HG02759 (cell line): ENCODE measurements around the gene SLC25A15.
"Not testable (repeated sequence)": the region's sequence is repeated elsewhere in the genome, so short reads cannot be mapped to it uniquely, and the experiment has no call there.

Experiments used
- ATAC-seq: cut with Tn5 transposase; IDR thresholded peaks from one replicate; pipeline ENCODE4 v1.9.1; 2021; ENCODE audit warnings: mild to moderate bottlenecking, moderate library complexity; ENCODE audit not compliant: unreplicated experiment

SLC25A15 gene

DNA sequence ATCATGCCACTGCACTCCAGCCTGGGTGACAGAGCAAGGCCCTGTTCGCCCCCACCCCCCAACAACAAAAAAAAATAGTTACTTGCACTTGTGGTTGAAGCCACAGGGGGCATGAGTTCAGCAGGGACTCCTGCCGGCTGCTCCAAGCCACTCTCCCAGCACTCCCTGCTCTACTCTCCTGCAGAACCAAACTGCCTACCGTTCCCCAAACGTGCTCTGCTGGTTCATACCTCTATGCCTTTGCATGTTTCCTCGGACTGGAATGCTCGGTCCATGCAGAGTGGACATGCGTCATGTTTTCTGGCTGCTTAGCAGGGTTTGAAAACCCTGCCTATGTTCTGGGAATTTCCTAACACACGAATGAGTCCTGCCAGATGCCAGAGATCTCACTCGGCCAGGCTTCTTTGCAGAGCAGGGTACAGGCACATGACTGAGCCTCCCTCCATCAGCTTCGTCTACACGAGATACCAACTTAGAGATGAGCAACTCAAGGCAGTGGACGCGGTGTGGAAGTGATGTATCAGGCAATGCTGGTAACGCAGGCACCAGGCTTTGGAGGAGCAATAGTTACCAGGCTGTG is 8.5 kb upstream of the SLC25A15 start:
- ATAC-seq = no peak

DNA sequence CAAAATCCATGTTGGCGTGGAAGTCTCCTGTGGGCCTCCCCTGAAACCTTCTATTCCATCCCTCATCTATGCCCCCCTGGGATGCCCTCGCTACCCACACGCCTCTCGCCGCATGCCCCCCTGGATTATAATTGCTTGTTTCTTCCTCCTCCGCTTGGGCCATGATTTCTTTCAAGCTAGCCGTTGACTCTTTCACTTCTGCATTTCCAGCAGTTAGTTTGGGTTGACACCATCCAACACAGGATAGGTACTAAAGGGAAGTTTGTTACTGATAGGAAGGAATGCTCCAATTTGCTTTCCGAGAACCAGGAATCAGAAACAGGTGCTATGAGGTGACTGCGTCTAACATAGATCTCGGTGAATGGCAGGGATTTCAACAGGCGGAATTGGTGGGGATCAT is 7.7 kb upstream of the SLC25A15 start:
- ATAC-seq = no peak

DNA sequence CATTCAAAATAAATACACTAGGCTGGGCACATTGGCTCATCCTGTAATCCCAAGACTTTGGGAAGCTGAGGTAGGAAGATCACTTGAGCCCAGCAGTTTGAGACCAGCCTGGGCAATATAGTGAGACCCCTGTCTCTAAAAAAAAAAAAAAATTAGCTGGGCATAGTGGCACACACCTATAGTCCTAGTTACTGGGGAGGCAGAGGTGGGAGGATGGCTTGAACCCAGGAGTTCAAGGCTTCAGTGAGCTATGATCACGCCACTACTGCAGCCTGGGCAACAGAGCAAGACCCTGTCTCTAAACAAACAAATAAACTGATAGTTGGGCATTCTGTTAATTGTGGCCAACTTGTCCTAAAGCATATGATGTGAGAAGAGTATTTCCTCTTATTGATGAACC is 6.4 kb upstream of the SLC25A15 start:
- not testable (repeated sequence) for ATAC-seq

DNA sequence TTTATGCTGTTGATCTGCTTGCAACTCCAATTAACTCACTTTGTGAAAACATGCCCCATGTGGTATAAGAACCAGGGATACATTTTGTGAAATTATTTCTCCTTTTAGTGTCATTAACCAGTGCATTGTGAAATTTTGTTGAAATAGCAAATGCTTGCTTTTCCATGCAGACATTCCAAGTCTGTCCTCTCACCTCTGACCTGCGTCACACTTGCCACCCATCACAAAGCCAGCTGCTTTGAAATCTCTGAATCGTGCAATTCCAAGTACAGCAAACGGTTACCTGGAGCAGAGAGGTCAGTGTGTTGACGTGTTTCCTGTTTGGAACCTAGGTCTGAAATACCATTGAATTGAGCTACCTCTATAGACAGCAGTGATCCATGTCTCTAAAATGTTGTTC is 4.9 kb upstream of the SLC25A15 start:
- no peak for ATAC-seq

DNA sequence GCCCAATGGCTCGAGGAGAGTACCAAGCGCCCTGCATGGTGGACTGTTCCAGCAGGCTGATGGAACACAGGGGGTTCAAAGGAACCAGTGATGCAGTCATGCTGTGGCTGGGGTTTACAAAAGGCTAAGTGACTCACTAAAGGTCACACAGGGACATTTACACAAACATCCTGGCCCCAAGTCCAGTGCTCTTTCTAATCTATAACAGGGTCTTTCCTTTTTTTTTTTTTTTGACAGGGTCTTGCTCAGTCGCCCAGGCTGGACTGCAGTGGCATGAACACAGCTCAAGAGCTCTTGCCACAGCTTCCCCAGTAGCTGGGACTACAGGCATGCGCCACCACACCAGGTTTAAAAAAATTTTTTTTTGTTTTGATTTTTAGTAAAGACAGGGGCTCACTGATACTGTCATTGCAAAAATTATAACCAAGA is 2.8 kb upstream of the SLC25A15 start:
- ATAC-seq = no peak

DNA sequence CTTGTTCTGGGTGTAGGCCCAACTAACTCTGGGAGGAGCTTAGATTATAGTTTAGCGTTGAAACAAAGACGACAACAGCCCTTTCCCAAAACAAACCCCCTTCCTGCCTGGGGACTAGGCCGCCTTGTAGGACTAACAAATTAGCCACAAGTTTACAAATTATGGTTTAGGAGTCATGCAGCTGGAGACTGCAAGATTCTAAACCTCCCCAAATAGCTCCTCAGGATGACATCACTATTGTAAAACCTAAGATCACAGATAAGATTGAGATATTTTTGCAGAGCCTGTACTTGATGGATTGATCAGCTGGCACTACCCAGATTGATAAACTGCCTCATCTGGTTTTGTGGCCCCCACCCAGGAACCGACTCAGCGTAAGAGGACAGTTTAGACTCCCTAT is 2.3 kb upstream of the SLC25A15 start:
- no peak for ATAC-seq

DNA sequence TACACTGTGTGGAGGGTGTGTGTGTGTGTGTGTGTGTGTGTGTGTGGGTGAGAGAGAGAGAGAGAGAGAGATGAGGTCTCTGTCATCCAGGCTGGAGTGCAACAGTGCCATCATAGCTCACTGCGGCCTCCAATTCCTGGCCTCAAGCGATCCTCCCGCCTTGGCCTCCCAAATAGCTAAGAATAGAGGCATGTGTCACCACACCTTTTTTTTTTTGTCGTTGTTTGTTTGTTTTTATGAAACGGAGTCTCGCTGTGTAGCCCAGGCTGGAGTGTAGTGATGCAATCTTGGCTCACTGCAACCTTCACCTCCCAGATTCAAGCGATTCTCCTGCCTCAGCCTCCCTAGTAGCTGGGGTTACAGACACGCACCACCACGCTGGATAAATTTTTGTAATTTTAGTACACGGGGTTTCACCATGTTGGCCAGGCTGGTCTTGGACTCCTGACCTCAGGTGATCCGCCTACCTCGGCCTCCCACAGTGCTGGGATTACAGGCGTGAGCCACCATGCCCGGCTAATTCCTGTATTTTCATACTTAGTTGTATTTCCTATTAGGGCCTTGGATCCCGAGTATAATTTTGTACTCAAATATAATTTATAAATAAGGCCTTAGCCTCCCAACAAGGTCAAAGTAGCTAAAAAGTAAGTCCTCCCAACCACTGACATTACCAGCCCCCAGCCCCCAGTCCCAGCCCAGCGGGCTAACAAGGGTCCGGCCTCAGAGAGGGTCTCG is 704 bp upstream of the SLC25A15 start:
- ATAC-seq = not testable (repeated sequence)

DNA sequence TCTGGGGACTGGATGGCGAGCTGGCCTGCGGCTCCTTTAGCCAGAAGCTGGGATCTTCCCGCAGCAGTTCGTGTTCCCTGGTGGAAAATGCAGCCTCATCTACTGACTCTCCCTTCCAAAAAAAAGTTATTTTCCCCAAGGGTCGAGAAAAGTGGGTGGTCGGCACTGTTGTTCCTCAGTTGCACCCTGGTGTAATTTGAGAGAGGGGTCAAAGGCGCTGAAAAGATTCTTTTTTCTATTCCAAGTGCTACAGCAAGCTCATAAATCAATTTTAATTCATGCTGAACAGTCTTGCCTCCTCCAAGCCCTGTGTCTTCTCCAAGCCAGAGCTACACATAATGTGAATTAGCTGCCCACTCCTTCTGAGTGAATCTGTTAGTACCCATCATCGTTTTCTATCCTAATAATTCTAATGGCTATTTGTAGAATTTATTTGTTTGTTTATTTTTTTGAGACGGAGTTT is 774 bp downstream of the SLC25A15 start:
- ATAC-seq = no peak

DNA sequence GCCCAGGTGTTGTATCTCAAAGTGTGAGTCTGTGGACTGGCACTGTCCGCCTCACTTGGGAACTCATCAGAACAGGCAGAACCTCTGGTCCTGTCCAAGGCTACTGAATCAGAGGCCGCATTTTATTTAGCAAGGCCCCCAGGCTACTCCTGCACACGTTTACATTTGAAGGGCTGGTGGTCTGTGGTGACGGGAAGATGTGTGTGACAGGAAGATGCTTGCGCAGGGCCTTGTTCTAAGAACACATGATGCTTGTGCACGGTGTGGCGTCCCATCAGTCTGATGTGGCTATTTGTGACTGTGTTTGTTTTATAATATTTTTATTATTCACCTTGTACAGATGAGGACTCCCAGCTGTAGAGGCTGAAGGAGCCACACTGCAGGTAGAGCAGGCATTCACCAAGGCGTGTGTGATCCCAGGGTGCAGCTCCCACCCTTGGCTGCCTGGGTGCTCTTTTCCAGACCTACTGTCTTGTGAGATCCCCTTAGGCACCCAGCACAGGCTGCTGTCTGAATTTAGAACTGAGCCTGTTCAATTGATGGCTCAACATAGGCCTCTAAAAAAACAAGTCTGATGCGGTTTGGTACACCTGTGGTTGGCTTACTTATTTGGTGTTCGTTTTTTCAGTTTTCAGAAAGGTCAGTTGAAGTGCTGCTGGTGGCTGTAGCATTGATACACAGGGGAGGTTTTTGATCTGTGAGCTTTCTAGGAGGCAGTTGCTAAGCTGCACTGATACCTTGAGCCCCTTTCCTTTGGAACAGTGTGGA is 3.1 kb downstream of the SLC25A15 start:
- ATAC-seq = peak; percentile 21

DNA sequence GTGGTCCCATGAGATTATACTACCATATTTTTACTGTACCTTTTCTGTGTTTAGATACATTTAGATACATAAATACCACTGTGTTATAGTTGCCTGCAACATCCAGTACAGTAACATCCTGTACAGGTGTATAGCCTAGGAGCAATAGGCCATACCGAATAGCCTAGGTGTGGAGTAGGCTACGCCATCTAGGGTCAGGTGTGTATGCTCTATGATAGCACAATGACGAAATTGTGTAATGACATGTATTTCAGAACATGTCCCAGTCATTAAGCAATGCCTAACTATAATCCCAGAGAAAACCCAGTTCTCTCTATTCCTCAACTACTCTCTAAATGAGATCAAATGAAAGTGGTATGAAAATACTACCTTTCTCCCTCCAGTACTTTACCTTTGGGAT is 3.9 kb downstream of the SLC25A15 start:
- no peak for ATAC-seq

DNA sequence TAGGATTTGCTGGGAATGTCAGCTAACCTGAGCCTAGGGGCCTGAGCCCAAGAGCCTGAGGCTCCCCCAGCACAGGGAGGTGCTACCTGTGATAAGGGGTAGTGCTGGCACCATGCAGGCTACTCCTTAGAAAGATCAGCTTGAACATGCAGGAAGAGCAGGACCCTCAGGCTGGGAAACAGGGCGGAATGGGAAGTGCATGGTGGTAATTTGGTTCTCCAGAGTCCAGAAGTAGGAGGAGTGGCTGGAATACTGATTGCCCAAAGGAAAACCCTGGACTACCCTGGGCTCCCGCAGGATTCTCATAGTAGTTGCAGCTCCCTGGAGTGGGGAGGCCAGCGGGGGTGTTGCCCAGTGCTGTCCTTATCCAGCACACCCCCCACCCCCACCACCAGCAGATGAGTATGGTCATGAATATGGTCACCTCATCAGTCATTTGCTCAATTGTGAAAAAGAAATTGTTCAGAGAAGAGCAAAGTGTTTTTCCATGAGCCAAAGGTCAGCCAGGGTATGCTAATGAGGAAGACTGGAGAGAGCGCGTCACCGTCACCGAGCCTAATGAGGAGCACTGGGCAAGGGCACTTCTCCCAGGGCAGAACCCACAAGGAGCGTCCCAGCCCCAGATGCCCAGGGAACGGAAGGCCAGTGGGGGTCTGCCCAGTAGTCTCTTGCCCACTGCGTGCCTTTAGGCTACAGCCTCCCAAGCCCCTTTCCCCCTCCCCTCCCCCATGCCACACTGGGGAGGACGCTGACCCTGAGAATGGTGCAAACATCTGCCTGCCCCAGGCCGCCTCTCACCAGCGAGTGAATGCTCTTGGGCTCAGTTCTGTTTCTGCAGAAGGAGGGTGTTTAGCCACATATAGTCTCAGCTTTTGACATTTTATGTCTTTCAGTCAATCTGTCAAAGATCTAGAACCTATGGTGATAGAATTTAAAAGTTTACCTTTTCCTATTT is 5.3 kb downstream of the SLC25A15 start:
- no peak for ATAC-seq

DNA sequence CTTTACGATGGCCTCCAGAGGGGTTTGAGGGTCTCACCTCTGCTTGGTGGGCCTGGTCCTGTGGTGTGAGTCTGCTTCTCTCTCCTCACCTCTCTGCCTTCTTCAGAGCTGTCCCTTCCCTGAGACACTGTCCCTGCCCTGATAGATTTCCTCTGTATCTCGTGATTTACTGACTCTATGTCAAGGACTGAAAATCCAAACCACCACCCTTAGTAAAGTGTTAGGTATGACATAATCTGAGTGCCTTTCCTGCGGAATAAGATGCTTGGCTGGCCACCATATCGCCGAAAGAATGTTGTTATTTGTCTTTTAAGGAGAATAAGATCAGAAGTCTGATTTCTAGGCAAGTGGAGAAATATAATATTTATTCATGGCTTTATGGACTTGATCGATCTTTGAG is 7.2 kb downstream of the SLC25A15 start:
- no peak for ATAC-seq

DNA sequence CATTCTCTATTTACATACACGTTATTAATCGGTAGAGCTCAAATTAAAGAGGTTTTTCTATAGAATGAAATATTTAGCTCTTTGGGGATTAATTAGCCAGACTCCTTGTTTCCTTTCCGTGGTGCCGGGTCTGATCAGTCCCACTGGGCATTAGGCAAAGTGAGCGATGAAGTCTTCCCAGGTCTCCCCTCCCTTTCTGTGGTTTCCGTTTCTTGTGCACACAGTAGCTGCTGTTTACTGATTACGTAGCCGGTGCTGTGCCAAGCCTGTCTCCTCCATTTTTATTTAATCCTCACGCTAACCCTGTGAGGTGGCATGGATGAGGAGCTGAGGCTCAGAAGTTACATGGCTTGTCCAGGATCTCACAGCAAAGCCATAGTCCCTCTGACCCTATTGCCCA is 9.0 kb downstream of the SLC25A15 start:
- ATAC-seq = no peak

DNA sequence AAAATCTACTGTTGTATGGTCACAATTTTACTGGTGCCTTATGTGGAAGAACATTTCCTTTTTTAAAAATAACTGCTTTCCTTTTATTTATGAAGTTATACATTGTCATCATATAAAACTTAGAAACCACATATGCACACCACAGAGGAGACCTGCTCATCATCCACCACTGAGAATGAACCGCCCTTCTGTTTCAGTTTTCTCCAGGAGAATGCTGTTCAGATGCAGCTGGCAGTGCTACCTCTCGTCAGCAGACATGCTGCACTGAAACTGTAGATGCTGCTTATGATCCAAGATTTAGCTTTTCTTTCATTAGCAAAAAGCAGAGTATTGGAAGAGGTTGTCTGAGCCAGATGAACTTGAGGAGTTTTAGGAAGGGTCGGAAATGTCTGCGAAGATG is 10.1 kb downstream of the SLC25A15 start:
- no peak for ATAC-seq

DNA sequence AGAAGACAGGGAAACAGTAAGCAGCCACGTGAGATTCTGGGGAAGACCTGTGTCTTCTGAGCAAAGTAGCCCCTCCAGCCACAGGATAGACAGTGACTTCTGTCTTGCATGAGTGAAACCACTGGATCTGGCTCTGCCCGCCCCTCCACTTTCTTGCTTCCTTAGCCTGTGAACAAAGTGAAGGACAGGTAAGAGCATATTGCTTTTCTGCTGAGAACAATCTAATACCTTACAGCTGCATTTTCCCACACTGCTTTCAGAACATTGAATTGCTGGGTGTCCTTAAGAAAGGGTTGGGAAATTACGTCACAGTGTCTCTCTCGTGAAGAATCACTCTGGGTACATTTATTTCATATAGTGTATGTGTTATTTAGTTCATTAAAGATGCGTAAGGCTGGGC is 11.1 kb downstream of the SLC25A15 start:
- ATAC-seq = no peak

DNA sequence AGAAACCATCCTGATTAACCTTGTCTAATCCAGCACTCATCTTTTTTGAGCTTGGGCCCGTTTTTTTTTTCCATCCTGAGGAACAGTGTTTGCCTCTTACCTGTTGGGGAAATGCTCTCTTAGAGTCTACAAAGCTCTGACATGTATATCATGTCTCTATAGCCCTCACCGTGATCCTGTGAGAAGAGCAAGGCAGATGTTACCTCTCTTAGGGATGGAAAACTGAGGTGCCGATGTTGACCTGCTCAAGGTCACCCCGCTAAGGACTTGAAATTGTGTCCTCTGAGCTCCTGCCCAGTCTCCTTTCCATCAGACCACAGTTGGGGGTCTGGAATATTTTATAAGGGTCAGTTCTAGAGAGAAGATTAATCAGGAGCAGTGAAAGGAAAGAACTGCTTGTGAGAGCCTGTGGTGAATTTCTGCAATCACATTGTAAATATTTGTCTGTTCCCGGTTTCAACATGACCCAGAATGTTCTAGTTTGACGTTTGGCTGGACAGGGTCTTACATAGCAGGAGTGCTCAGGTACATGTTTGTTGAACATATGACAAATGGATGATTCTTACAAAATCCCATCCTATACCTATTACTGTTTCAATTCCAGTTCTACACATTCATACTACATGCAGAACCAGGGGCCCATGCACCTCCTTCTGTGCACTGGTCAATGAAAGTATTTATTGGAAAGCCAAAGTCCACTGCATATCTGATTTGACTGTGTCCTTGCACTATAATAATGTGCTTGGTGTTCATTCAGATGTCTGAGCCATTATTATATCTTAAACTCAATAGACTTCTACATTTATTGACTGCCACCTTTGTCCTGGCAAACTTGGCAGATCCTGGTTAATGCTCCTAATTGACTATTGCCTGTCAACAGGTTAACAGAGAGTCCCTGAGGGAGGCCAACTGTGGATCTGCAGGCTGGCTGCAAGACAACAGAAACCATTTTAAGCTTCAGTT is 12.1 kb downstream of the SLC25A15 start:
- no peak for ATAC-seq

DNA sequence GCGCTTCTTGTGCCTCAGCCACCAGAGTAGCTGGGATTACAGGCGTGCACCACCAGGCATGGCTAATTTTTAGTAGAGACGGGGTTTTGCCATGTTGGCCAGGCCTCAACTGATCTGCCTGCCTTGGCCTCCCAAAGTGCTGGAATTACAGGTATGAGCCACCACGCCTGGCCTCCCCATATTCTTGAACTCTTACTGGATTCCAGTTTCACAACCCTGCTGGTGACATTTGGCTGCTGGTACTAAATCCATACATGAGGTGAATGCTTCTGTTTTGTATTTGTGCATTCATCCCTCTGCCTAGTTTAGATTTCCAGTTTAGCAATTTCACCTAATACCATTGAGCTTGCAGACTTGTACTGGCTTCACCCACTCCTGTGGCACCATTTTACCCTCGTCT is 13.9 kb downstream of the SLC25A15 start:
- no peak for ATAC-seq

DNA sequence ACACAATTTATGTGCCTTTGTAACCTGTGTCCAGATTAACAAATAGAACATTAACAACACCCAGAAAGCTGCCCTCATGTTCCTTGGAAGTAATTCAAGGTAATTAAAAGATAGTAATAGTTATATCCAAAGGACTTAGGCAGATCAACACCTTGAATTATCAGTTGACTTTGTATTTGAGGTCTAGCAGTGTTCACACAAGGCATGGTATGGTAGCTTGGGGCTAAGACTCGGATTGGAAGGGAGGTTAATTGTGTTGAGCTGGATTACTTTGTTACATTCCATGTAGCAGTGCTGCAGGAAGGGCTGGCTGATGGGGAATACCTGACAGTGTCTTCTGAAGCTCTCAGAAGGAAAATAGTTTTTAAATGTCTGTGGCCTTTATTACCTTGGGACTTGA is 16.8 kb downstream of the SLC25A15 start:
- ATAC-seq = no peak

DNA sequence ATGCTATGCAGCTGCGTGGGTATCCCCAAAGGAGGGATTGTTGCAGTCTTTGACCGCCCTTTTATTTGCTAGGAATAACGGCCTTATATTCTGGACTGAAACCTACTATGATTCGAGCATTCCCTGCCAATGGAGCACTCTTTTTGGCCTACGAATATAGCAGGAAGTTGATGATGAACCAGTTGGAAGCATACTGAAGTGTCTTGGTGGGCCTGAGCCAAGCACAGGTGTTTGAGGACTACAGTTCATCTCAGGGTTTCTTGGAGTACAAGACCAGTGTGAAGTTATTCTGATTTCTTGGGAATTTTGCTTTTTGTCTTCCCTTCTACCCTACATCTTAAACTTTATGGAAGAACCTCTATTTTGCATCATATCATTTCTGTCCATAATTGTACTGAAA is 20.1 kb downstream of the SLC25A15 start:
- no peak for ATAC-seq

DNA sequence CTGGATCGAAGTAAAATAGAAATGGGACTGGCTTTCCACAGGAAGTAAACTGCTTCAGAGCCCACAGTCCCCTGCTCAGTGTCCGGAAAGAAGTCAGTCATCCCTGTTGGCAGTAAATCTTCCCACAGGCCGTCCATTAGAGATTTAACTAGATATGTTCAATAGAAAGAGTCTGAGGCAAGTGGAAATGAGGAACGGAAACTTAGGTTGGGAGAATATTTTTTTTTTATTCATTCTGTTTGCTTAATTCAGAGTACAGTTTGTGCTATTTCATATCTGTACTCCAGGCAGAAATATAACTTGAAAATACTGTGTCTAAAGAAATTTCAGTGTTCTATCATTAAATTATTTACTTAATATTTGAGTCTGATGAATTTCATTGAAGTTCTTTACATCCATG is 22.7 kb downstream of the SLC25A15 start:
- no peak for ATAC-seq
